Spleen (tissue), 11 donors: Measurements from ENCODE around the gene CUX1. TPM values are rescaled to one million over a fixed set of nuclear protein-coding genes. Genes with fewer than 3 reads are reported as not detected.

Experiments used
- DNase-seq: peaks from one replicate; pipeline ENCODE4 v3.0.0-alpha.2; 2020
- H3K27ac ChIP-seq, 8 donors: fragments of 200-600 bp; sonication (generic) in 7 of 8; 1 replicate in 4 of 8; 2 replicates in 4 of 8; pipeline versions ENCODE4 v1.5.0 to v1.8.0; 2016 to 2021; ENCODE audit warnings: inconsistent platforms in 4 of 8, mild to moderate bottlenecking in 4 of 8, moderate library complexity in 1 of 8
- H3K27me3 ChIP-seq, 7 donors: fragments of 200-600 bp; sonication (generic) in 6 of 7; replicated peaks in 1 of 7; 1 replicate in 4 of 7; 2 replicates in 3 of 7; pipeline versions ENCODE4 v1.5.0 to v1.8.0; 2016 to 2021; ENCODE audit warnings: inconsistent platforms in 3 of 7, mild to moderate bottlenecking in 1 of 7
- H3K36me3 ChIP-seq, 6 donors: fragments of 200-600 bp; sonication (generic) in 5 of 6; 1 replicate in 4 of 6; 2 replicates in 2 of 6; pipeline versions ENCODE4 v1.5.0 to v1.8.0; 2016 to 2021; ENCODE audit warnings: inconsistent platforms in 2 of 6
- H3K4me1 ChIP-seq, 6 donors: fragments of 200-600 bp; sonication (generic) in 5 of 6; 1 replicate in 3 of 6; 2 replicates in 3 of 6; pipeline versions ENCODE4 v1.5.0 to v1.8.0; 2016 to 2021; ENCODE audit warnings: inconsistent platforms in 3 of 6
- H3K4me3 ChIP-seq, 8 donors: fragments of 200-600 bp; sonication (generic) in 7 of 8; 1 replicate in 4 of 8; 2 replicates in 4 of 8; pipeline versions ENCODE4 v1.5.0 to v1.8.0; 2016 to 2021; ENCODE audit warnings: inconsistent platforms in 4 of 8, mild to moderate bottlenecking in 4 of 8, moderate library complexity in 2 of 8
- H3K9me3 ChIP-seq, 8 donors: fragments of 200-600 bp; sonication (generic) in 7 of 8; 1 replicate in 4 of 8; 2 replicates in 4 of 8; pipeline versions ENCODE4 v1.5.0 to v1.8.0; 2016 to 2021; ENCODE audit warnings: inconsistent platforms in 4 of 8
- POLR2A ChIP-seq, 3 donors: fragments of 450-650 bp; IDR thresholded peaks; one replicate each; pipeline ENCODE4 v1.5.1; 2017; ENCODE audit warnings: antibody characterized with exemption in 3 of 3, mild to moderate bottlenecking in 1 of 3
- POLR2AphosphoS5 ChIP-seq, 3 donors: sonication (generic); formaldehyde crosslinking; IDR thresholded peaks; one replicate each; pipeline ENCODE4 v1.5.1; 2017; ENCODE audit warnings: antibody characterized with exemption in 3 of 3
- WGBS, 5 donors: extraction: QIAGEN DNeasy Blood & Tissue Kit in 3 of 5; methylation state at CpG; one replicate each; pipeline versions ENCODE4 v1.1.5 to v1.1.7; 2013 to 2018; 5-methylcytosine and 5-hydroxymethylcytosine counted together
- intact Hi-C: fragments of 100-400 bp; cut with DNase I; formaldehyde crosslinking; loops from one replicate; pipeline ENCODE4 v1.15.0; 2023; ENCODE audit warnings: low total_unique reads
- polyA plus RNA-seq, 3 donors: library from polyadenylated mRNA; stranded (reverse); fragments of 200-250 nt; gene quantifications; one replicate each; pipeline ENCODE4 v1.2.1, GENCODE V29; 2013
- total RNA-seq, 7 donors: library from RNA; depleted of rRNA in 3 of 7; stranded (reverse); fragments of >200 nt in 3 of 7; fragmentation: NEBNext Ultra II Directional in 4 of 7; extraction: Animal tissue kit (Norgen Biotek cat#: 25700) in 4 of 7; gene quantifications; one replicate each; pipeline versions ENCODE4 v1.1.0 to v1.2.1, GENCODE V29; 2016 to 2021
- TF ChIP-seq, protein P1 (sequence below), 11 experiments: fragments of 200-600 bp in 7 of 11; fragments of 450-650 bp in 4 of 11; sonication (generic) in 4 of 11; IDR thresholded peaks in 8 of 11; conservative IDR thresholded peaks in 3 of 11; 1 replicate in 7 of 11; 2 replicates in 4 of 11; pipeline versions ENCODE4 v1.4.0 to v1.8.0; 2016 to 2021; ENCODE audit warnings: antibody characterized with exemption in 11 of 11, inconsistent platforms in 4 of 11, mild to moderate bottlenecking in 1 of 11
- donor health status: healthy with polysubstance abuse.
- donor health status: DM: no; HTN: no; CAD: no; lungs with moderate emphysema.
- donor health status: DM: no; HTN: no; CAD: no.
- donor health status: Bipolar disorder and iron deficiency.
- donor health status: healthy.
- donor health status: DM: no; HTN: no; CAD: no.
- donor health status: DM: yes; HTN: yes; CAD: no.

The CUX1 gene
- total and polyA plus RNA-seq, 10 donors, result 9.1 to 95.8 (median 61.9) TPM

DNA sequence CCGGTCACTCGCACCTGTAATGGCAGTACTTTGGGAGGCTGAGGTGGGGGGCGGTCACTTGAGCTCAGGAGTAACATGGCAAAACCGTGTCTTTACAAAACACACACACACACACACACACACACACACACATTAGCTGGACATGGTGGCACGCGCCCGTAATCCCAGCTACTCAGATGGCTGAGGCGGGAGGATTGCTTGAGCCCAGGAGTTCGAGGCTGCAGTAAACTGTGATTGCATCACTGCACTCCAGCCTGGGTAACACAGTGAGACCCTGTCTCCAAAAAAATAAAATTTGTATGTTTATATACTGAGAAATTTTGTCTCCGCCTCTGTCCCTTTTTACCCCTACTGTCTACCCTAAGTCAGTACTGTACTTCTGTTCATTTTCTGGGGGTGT, 86.6 kb downstream of the CUX1 start:
- peaks cover 0 to 14% (median 6%) of the 10 kb centered on the region in 6 donors for H3K4me1 ChIP-seq
- H3K4me3 ChIP-seq, result no peak overlapping the region
- 83 to 93% (median 89%) methylated on average over 10 of the region's 10 CpGs for WGBS, 5 donors
- H3K36me3 ChIP-seq, result peaks cover 0 to 1% (median 0%) of the 10 kb centered on the region in 6 donors
- no peak overlapping the region for H3K27ac ChIP-seq
- peak; percentile 35 for DNase-seq
- intact Hi-C loops, result no loop called here
- H3K9me3 ChIP-seq, result no peaks in the 10 kb centered on the region
- no peaks in the 10 kb centered on the region for H3K27me3 ChIP-seq
- TF ChIP-seq, protein P1, sequence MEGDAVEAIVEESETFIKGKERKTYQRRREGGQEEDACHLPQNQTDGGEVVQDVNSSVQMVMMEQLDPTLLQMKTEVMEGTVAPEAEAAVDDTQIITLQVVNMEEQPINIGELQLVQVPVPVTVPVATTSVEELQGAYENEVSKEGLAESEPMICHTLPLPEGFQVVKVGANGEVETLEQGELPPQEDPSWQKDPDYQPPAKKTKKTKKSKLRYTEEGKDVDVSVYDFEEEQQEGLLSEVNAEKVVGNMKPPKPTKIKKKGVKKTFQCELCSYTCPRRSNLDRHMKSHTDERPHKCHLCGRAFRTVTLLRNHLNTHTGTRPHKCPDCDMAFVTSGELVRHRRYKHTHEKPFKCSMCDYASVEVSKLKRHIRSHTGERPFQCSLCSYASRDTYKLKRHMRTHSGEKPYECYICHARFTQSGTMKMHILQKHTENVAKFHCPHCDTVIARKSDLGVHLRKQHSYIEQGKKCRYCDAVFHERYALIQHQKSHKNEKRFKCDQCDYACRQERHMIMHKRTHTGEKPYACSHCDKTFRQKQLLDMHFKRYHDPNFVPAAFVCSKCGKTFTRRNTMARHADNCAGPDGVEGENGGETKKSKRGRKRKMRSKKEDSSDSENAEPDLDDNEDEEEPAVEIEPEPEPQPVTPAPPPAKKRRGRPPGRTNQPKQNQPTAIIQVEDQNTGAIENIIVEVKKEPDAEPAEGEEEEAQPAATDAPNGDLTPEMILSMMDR (IDR thresholded peaks at IDR 0.05 in 8 of 11, conservative IDR thresholded peaks at IDR 0.05 in 3 of 11), result no peak
- TF ChIP-seq POLR2AphosphoS5 (IDR thresholded peaks at IDR 0.05), result no peak
- TF ChIP-seq POLR2A (IDR thresholded peaks at IDR 0.05), result no peak

DNA sequence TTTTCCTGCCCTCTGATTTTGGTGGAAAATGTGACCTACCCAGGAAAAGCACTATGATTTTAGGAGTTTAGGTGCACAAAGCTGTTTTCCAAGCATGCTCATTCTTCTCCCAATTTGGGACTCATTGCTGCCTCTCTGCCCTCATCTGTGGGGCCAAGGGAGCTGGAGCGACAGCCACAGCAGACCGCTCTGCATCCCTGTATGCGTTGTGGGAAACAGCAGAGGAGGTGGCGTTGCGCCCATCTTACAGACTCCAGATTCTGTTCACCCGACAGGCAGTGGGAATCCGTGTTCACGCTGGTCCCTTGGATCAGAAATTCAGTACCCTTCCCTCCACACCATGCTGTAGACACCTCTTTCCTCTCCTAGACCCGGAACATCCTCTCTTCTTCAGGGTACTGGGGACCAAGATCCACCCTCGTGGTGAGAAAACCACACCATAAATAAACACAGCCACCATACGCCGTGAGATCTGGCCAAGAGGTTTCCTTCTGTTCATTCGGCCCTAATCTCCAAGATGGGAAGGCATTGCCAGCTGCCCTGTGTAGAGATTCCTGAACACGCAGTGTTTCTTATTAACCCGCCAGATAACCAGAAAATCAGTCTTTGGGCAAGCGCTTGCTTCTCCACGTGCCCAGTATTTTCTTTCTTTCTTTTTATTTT, 87.9 kb downstream of the CUX1 start:
- Histone ChIP-seq H3K4me1 (peaks cover 0 to 14% (median 6%) of the 10 kb centered on the region in 6 donors), H3K27me3 (no peaks in the 10 kb centered on the region), H3K36me3 (no peaks in the 10 kb centered on the region), H3K9me3 (no peaks in the 10 kb centered on the region), H3K27ac (no peak overlapping the region), H3K4me3 (no peak overlapping the region)
- WGBS, 5 donors, result 87 to 91% (median 90%) methylated on average over 17 of the region's 17 CpGs
- intact Hi-C loops, result no loop called here
- peak; percentile 38 for DNase-seq
- TF ChIP-seq, protein P1 (IDR thresholded peaks at IDR 0.05 in 8 of 11, conservative IDR thresholded peaks at IDR 0.05 in 3 of 11), result no peak
- TF ChIP-seq POLR2AphosphoS5 (IDR thresholded peaks at IDR 0.05) (no peak), POLR2A (IDR thresholded peaks at IDR 0.05) (no peak)

DNA sequence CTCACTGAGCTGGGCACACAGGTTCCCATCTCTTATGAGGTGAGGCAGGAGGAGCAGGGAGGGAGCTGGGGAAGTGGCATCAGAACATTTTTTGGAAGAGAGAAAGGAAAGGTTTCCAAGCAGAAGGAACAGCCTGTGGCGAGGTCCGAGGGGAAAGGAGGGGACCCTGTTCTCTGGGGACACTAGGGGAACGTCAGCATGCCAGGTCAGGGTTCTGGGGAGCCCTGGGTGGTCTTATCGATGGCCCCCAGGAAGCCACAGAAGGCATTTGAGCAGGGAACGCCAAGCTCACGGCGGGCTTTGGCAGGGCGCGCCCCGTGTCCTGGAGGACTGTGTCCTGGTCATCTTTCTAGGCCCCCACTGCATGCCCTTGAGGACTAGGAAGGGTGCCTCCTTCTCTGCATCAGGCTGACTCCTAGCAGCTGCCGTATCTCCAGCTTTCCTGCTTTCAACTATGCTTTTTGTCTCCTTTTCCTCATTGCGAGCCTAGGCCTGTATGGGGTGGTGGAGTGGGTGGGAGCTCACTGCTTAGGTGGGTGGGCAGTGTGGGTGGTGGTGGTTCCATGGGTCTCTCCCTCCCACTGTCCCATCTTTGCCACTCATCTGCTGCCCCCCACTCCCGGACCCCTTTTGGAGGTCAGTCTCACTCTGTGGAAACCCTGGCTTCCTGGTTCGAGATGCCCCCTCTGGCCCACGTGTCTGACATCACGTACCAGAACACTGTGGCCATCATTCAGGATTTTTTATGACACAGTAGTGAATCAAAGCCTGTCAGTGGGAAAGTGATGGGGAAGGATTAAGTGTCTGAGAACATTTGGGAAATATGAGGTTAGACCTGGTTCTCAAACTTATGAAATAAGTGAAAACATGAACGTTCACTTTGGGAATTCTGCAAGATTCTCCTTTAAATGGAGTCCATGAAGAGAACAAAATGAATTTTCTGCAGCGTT, 89.1 kb downstream of the CUX1 start:
- intact Hi-C loops, result no loop called here
- H3K27me3 ChIP-seq, result no peaks in the 10 kb centered on the region
- no peaks in the 10 kb centered on the region for H3K36me3 ChIP-seq
- DNase-seq, result peak; percentile 51
- 90 to 95% (median 92%) methylated on average over 18 of the region's 18 CpGs for WGBS, 5 donors
- no peak overlapping the region for H3K27ac ChIP-seq
- peaks cover 0 to 16% (median 7%) of the 10 kb centered on the region in 6 donors for H3K4me1 ChIP-seq
- no peak for TF ChIP-seq POLR2A (IDR thresholded peaks at IDR 0.05)
- TF ChIP-seq POLR2AphosphoS5 (IDR thresholded peaks at IDR 0.05), result no peak
- TF ChIP-seq, protein P1 (IDR thresholded peaks at IDR 0.05 in 8 of 11, conservative IDR thresholded peaks at IDR 0.05 in 3 of 11), result no peak
- no peak overlapping the region for H3K4me3 ChIP-seq
- H3K9me3 ChIP-seq, result no peaks in the 10 kb centered on the region
